ENCODE results near the gene CAMKK1. TPM values are rescaled to one million over a fixed set of nuclear protein-coding genes. Genes with fewer than 3 reads are reported as not detected.
"Not testable (repeated sequence)": the region's sequence is repeated elsewhere in the genome, so short reads cannot be mapped to it uniquely, and the experiment has no call there.

The CAMKK1 gene
- total RNA-seq, 1 donor from 2014 or later, result 4.5 TPM

DNA sequence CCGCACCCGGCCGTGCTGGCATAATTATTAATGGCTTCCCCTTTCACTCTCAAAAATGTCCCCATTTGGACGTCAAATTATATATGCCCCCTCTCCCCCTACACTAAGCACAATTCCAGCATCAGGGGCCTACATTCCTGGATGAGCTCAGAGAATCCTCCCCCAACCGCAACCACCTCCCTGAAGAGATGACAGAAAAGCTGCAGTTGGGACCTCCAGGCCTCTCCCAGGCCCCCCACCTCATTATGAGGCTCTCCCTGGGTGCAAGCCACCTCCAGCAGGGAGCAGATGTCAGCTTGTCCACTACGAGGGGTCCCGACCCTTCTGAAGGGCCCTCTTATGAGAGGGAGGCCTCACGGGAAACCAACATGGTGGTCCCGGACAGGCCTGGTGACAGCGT, 28.3 kb downstream of the CAMKK1 start:
- TF ChIP-seq, protein P1, sequence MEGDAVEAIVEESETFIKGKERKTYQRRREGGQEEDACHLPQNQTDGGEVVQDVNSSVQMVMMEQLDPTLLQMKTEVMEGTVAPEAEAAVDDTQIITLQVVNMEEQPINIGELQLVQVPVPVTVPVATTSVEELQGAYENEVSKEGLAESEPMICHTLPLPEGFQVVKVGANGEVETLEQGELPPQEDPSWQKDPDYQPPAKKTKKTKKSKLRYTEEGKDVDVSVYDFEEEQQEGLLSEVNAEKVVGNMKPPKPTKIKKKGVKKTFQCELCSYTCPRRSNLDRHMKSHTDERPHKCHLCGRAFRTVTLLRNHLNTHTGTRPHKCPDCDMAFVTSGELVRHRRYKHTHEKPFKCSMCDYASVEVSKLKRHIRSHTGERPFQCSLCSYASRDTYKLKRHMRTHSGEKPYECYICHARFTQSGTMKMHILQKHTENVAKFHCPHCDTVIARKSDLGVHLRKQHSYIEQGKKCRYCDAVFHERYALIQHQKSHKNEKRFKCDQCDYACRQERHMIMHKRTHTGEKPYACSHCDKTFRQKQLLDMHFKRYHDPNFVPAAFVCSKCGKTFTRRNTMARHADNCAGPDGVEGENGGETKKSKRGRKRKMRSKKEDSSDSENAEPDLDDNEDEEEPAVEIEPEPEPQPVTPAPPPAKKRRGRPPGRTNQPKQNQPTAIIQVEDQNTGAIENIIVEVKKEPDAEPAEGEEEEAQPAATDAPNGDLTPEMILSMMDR (conservative IDR thresholded peaks at IDR 0.05), result no peak
- Mint-ChIP-seq H3K4me3 (no peak overlapping the region), H3K9me3 (no peaks in the 10 kb centered on the region), H3K36me3 (ENCODE audit: low read depth) (no peaks in the 10 kb centered on the region), H3K27ac (ENCODE audit: unreplicated experiment) (no peak overlapping the region), H3K4me1 (no peaks in the 10 kb centered on the region), H3K27me3 (ENCODE audit: low read depth) (no peaks in the 10 kb centered on the region)
- no peak for DNase-seq (ENCODE audit: low read depth, low spot score)

DNA sequence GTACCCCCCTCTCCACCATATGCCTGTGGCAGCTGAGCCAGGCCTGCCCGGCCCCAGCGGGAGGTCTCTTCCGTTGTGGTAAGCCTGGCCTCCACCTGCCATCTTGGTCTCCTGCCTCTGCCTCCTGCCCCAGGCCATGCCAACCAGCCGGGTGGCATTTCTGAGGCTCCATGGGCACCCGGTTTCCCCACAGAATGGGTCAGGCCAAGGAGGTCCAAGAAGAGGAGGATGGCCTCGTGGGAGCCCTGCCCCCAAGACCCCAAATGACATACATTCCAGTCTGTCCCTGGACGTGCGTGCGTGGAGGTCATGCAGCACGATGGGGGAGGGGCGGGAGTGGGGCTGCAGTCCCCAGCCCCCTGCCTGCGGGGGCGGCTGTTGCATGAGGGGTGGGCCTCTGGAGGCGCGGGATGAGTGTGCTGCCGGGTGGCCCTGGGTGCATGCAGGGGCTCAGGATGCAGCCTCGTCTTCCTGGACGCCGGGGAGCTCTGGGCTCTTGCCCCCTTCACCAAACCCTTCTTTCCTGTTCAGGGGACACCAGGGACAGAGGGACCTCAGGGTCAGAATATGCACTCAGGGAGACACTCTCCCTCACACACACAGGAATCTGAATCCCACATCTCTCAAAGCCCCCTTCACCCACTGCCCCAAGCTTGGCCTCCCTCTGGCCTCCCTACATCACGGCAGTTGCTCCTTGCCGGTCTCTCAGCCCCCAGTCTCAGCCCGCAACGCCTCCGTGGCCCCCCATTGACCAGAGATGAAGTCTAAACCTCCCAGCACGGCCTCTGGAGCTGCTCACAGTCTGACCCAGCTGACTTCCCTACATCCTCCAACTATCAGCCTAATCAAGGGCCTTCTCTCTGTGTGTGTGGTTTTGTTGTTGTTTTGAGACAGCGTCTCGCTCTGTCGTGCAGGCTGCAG, 30.8 kb downstream of the CAMKK1 start:
- H3K4me3 Mint-ChIP-seq, result no peak overlapping the region
- no peaks in the 10 kb centered on the region for H3K9me3 Mint-ChIP-seq
- no peaks in the 10 kb centered on the region for H3K27me3 Mint-ChIP-seq (ENCODE audit: low read depth)
- no peak overlapping the region for H3K27ac Mint-ChIP-seq (ENCODE audit: unreplicated experiment)
- H3K36me3 Mint-ChIP-seq (ENCODE audit: low read depth), result no peaks in the 10 kb centered on the region
- H3K4me1 Mint-ChIP-seq, result no peaks in the 10 kb centered on the region
- TF ChIP-seq, protein P1 (conservative IDR thresholded peaks at IDR 0.05), result no peak
- DNase-seq (ENCODE audit: low read depth, low spot score), result no peak

DNA sequence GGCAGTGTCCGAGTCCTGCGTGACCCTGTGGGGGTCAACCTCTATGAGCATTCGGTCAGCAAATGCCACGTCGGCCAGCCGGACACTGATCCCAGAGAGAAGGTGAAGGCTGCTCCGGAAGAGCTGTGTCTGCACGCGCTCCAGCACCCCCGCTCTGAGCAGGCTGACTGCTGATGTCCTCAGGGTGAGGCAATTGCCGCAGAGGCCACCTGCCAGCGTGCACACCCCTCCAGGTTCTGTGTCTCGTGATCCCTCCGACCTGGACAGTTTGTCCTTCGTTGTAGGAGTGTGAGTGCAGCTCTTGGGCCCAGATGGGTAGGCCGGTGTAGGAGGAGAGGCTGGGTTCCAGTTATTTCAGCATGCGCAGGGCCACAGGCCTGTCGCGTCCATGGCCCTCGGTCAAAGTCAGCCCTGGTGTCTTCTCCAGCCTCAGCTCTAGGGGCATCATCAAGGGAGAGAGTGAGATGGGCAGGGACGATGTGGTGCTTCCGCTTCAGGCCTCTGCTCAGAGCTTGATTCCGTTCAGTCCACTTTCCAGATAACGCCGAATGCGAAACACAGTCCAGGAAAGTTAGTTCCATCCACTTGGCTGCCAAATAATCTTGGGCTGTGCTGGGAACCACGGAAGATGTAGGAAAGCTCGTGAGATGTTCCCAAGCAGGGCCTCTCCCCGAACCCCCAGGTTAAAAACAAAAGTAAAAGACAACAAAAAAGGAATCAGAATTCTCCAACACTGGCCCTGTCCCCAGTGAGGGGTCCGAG, 31.7 kb downstream of the CAMKK1 start:
- Mint-ChIP-seq H3K4me3 (no peak overlapping the region), H3K27me3 (ENCODE audit: low read depth) (no peaks in the 10 kb centered on the region), H3K4me1 (no peaks in the 10 kb centered on the region), H3K9me3 (no peaks in the 10 kb centered on the region), H3K36me3 (ENCODE audit: low read depth) (no peaks in the 10 kb centered on the region), H3K27ac (ENCODE audit: unreplicated experiment) (peak overlapping the region; percentile 70)
- no peak for DNase-seq (ENCODE audit: low read depth, low spot score)
- TF ChIP-seq, protein P1 (conservative IDR thresholded peaks at IDR 0.05), result no peak

DNA sequence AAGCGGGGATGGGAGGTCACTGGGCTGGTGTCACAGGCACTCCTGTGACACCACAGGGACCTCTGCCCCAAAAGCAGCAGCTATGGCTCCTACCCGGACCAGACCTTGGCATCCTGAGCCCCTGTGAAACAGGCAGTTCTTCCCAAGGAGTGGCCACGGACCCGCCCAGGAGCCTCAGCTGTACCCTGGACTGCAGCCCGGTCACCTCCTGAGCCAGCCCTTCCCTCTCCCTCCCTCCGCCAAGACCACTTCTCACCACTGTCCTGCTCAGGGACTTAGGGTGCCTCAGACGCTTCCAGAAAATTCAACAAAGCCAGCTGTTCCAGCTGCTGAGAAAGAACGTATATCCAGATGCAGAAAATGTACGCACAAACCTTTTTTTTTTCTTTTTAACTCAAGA, 32.9 kb downstream of the CAMKK1 start:
- Mint-ChIP-seq H3K27me3 (ENCODE audit: low read depth) (no peaks in the 10 kb centered on the region), H3K27ac (ENCODE audit: unreplicated experiment) (no peak overlapping the region), H3K9me3 (no peaks in the 10 kb centered on the region), H3K4me3 (no peak overlapping the region), H3K36me3 (ENCODE audit: low read depth) (no peaks in the 10 kb centered on the region), H3K4me1 (peaks cover 2% of the 10 kb centered on the region)
- TF ChIP-seq, protein P1 (conservative IDR thresholded peaks at IDR 0.05), result no peak
- DNase-seq (ENCODE audit: low read depth, low spot score), result no peak

DNA sequence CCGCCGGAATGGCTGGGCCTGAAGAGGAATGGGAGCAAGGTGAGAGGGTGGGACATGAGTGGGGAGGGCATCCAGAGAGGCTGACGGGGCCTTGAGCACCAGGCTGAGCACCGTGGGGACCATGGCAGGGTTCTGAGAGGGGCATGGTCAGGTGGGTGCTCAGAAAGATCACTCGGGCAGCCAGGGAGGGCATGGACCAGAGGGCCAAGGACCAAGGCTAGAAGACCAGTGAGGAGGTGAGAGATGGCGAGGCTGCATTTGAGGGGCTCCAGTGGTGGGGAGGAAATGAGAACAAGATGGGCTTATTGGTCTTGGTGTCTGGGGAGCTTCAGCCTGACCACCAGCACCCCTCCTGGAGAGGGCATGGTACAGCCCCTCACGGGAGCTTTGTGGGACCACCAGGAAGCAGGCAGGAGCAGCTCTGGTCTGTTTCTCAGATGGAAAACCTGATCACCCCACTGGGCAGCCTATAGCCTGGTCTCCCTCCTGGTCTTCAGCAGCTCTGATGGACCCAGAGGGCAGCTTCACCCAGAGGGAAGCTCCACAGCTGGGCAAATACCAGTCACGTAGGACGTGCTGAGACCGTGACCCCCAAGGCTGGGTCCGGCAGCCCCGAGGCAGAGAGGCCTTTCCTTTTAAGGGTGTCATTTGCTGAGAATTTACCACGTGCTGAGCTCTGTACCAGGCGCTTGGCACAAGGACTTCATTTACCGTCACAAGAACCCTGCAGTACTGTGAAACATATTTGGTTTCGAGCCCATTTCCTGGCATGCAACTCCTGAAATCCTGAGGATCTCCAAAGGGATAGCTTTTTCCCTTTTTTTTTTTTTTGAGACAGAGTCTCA, 35.4 kb downstream of the CAMKK1 start:
- Mint-ChIP-seq H3K27me3 (ENCODE audit: low read depth) (no peaks in the 10 kb centered on the region), H3K27ac (ENCODE audit: unreplicated experiment) (no peak overlapping the region), H3K4me3 (no peak overlapping the region), H3K36me3 (ENCODE audit: low read depth) (no peaks in the 10 kb centered on the region), H3K9me3 (no peaks in the 10 kb centered on the region), H3K4me1 (peaks cover 6% of the 10 kb centered on the region)
- no peak for DNase-seq (ENCODE audit: low read depth, low spot score)
- TF ChIP-seq, protein P1 (conservative IDR thresholded peaks at IDR 0.05), result no peak

DNA sequence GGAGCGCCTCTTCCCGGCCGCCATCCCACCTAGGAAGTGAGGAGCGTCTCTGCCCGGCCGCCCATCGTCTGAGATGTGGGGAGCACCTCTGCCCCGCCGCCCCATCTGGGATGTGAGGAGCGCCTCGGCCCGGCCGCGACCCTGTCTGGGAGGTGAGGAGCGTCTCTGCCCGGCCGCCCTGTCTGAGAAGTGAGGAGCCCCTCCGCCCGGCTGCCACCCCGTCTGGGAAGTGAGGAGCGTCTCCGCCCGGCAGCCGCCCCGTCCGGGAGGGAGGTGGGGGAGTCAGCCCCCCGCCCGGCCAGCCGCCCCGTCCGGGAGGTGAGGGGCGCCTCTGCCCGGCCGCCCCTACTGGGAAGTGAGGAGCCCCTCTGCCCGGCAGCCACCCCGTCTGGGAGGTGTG, 38.6 kb downstream of the CAMKK1 start:
- not testable (repeated sequence) for DNase-seq (ENCODE audit: low read depth, low spot score); H3K27me3 Mint-ChIP-seq (ENCODE audit: low read depth); H3K27ac Mint-ChIP-seq (ENCODE audit: unreplicated experiment); H3K9me3 Mint-ChIP-seq; H3K36me3 Mint-ChIP-seq (ENCODE audit: low read depth); H3K4me1 Mint-ChIP-seq; H3K4me3 Mint-ChIP-seq
